ENCODE results near the gene MEI1. TPM values are rescaled to one million over a fixed set of nuclear protein-coding genes. Genes with fewer than 3 reads are reported as not detected.
A peak's percentile ranks its signal among the peaks of the same experiment; 100 is the strongest.

The MEI1 gene
- total and polyA plus RNA-seq, 4 experiments from 2014 or later: 79.2 to 286 (median 118) TPM

DNA sequence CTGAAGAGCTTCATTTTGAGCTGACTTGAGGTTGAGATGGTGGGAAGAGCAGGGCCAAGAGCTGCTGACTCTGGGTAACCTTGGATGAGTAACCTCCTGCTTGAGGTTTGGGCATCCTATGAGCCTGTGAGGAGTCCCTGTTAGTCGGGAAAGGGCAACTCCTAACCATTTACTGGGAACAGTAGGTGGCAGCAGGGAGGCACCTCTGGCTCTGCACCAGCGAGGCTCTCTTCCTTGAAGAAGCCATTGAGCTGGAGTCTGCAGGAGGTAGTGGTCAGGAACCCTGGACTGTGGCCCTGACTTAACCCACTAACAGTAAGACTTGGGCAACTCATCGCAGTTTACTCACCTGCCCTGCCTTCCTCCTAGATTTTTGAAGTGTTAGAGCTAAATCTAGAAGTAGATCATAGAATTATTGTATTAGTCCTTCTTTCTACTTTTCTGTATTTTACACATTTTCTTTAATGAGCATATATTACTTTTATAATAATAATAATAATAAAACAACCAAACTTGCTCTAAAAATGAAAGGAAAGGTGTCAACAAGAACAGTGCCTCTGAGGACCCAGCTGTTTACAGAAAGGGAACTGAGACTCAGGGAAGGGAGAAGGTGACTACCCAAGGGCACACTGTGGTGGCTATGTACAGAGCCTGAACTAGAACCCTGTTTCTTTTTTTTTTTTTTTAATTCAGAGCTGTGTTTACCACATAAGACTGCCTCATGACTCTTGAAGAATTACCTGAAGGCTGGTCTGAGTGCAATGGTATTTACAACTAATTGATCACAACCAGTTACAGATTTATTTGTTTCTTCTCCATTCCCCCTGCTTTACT is 47.5 kb downstream of the MEI1 start:
- H3K9me3 ChIP-seq (ENCODE audit: control insufficient read depth in 1 of 2, low read length in 2 of 2): no peaks in the 10 kb centered on the region
- no peaks in the 10 kb centered on the region for H3K36me3 ChIP-seq (ENCODE audit: insufficient read depth, low read length)
- ChIA-PET CTCF (ENCODE audit: partially characterized antibody) (interaction anchor here (0.6 to 5.1 kb wide), 47 partner anchors 9 to 709 kb away, joined by 3 to 91 read pairs (median 5); partner anchors contain the start of genes CCDC134, CENPM and MEI1), POLR2A (ENCODE audit: partially characterized antibody) (interaction anchor here (0.8 to 3.6 kb wide), 10 partner anchors 8 to 210 kb away, joined by 3 to 31 read pairs (median 6); partner anchors contain the start of genes CCDC134, CENPM and TNFRSF13C)
- H3K4me1 Mint-ChIP-seq: peaks cover 0 to 5% (median 1%) of the 10 kb centered on the region in 4 donors
- no peaks in the 10 kb centered on the region for H3K27me3 ChIP-seq (ENCODE audit: insufficient read depth, low read length)
- H3K4me3 ChIP-seq (ENCODE audit: low read length in 2 of 2): no peak overlapping the region
- H3K27ac Mint-ChIP-seq: peak overlapping the region in 1 of 7 donors; percentile 2
- DNase-seq: peak; percentile 48 to 66 (median 51)
- no peaks in the 10 kb centered on the region for H3K9me3 Mint-ChIP-seq
- H3K27ac ChIP-seq (ENCODE audit: low read depth, low read length): no peak overlapping the region
- H3K27me3 Mint-ChIP-seq: peaks cover 0 to 2% of the 10 kb centered on the region in 2 donors
- no peaks in the 10 kb centered on the region for H3K4me1 ChIP-seq (ENCODE audit: insufficient read depth, low read length)
- intact Hi-C loops (cut with micrococcal nuclease): loop anchor here (1.0 kb wide), 4 partner anchors 35 to 195 kb away; partner anchors contain the start of gene CCDC134
- no peak overlapping the region for H3K4me3 Mint-ChIP-seq
- H3K36me3 Mint-ChIP-seq: no peaks in the 10 kb centered on the region

- H3K9me3 Mint-ChIP-seq: no peaks in the 10 kb centered on the region
- H3K36me3 Mint-ChIP-seq: no peaks in the 10 kb centered on the region
- H3K4me3 Mint-ChIP-seq: peak overlapping the region in 1 of 8 donors; percentile 43
- H3K27me3 Mint-ChIP-seq: peaks cover 0 to 2% of the 10 kb centered on the region in 2 donors
- ChIA-PET POLR2A (ENCODE audit: partially characterized antibody) (interaction anchor here (2.1 kb wide), 1 partner anchor 48 kb away, joined by 7 read pairs; the partner anchor contains the start of gene CCDC134), CTCF (ENCODE audit: partially characterized antibody) (interaction anchor here (1.2 kb wide), 1 partner anchor 189 kb away, joined by 3 read pairs; no protein-coding TSS in a partner anchor)
- H3K4me1 ChIP-seq (ENCODE audit: insufficient read depth, low read length): no peaks in the 10 kb centered on the region
- H3K4me1 Mint-ChIP-seq: no peaks in the 10 kb centered on the region
- peak overlapping the region in 1 of 7 donors; percentile 7 for H3K27ac Mint-ChIP-seq
- no peaks in the 10 kb centered on the region for H3K36me3 ChIP-seq (ENCODE audit: insufficient read depth, low read length)
- intact Hi-C loops (cut with micrococcal nuclease): no loop called here
- no peak for DNase-seq
- H3K4me3 ChIP-seq (ENCODE audit: low read length in 2 of 2): no peak overlapping the region
- H3K9me3 ChIP-seq (ENCODE audit: control insufficient read depth in 1 of 2, low read length in 2 of 2): no peaks in the 10 kb centered on the region
- no peaks in the 10 kb centered on the region for H3K27me3 ChIP-seq (ENCODE audit: insufficient read depth, low read length)
- H3K27ac ChIP-seq (ENCODE audit: low read depth, low read length): no peak overlapping the region
These were observed 53.0 kb downstream of the MEI1 start for GRCh38 chr22:41752011-41752970.

- POLR2A ChIA-PET (ENCODE audit: partially characterized antibody): no interaction called here
- H3K4me3 Mint-ChIP-seq: no peak overlapping the region
- no peak overlapping the region for H3K27ac Mint-ChIP-seq
- H3K9me3 Mint-ChIP-seq: no peaks in the 10 kb centered on the region
- CTCF ChIA-PET (ENCODE audit: partially characterized antibody): interaction anchor here (1.2 kb wide), 1 partner anchor 57 kb away, joined by 3 read pairs; no protein-coding TSS in a partner anchor
- Histone ChIP-seq H3K4me1 (ENCODE audit: insufficient read depth, low read length) (no peaks in the 10 kb centered on the region), H3K9me3 (ENCODE audit: control insufficient read depth in 1 of 2, low read length in 2 of 2) (no peaks in the 10 kb centered on the region), H3K27ac (ENCODE audit: low read depth, low read length) (no peak overlapping the region), H3K4me3 (ENCODE audit: low read length in 2 of 2) (no peak overlapping the region), H3K36me3 (ENCODE audit: insufficient read depth, low read length) (no peaks in the 10 kb centered on the region), H3K27me3 (ENCODE audit: insufficient read depth, low read length) (no peaks in the 10 kb centered on the region)
- no peak for DNase-seq
- H3K4me1 Mint-ChIP-seq: no peaks in the 10 kb centered on the region
- intact Hi-C loops (cut with micrococcal nuclease): no loop called here
- H3K36me3 Mint-ChIP-seq: no peaks in the 10 kb centered on the region
- peaks cover 0 to 2% of the 10 kb centered on the region in 2 donors for H3K27me3 Mint-ChIP-seq
These were observed 54.7 kb downstream of the MEI1 start for GRCh38 chr22:41753984-41754383.

DNA sequence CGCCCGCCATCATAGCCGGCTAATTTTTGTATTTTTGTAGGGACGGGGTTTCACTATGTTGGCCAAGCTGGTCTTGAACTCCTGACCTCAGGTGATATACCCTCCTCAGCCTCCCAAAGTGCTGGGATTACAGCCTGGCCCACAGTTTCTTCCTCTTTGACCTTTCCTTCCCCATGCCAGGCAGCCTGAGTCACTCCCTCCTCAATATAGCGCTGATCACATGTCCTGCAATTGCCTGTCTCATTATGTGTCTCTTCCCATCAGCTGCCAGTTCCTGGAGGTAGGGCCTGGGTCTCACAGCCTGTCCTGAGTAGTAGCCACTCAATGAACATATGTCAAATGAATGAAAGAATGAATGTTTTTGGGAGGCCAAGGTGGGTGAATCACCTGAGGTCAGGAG is 58.2 kb downstream of the MEI1 start:
- H3K27me3 Mint-ChIP-seq: no peaks in the 10 kb centered on the region
- no peaks in the 10 kb centered on the region for H3K36me3 ChIP-seq (ENCODE audit: insufficient read depth, low read length)
- H3K4me1 Mint-ChIP-seq: no peaks in the 10 kb centered on the region
- H3K4me1 ChIP-seq (ENCODE audit: insufficient read depth, low read length): no peaks in the 10 kb centered on the region
- no peak overlapping the region for H3K4me3 Mint-ChIP-seq
- no peak overlapping the region for H3K4me3 ChIP-seq (ENCODE audit: low read length in 2 of 2)
- ChIA-PET POLR2A (ENCODE audit: partially characterized antibody) (interaction anchor here (0.8 kb wide), 1 partner anchor 33 kb away, joined by 3 read pairs; no protein-coding TSS in a partner anchor), CTCF (ENCODE audit: partially characterized antibody) (no interaction called here)
- DNase-seq: no peak
- intact Hi-C loops (cut with micrococcal nuclease): no loop called here
- H3K9me3 Mint-ChIP-seq: no peaks in the 10 kb centered on the region
- no peak overlapping the region for H3K27ac ChIP-seq (ENCODE audit: low read depth, low read length)
- H3K27ac Mint-ChIP-seq: peak overlapping the region in 2 of 7 donors; percentile 48 to 79
- no peaks in the 10 kb centered on the region for H3K9me3 ChIP-seq (ENCODE audit: control insufficient read depth in 1 of 2, low read length in 2 of 2)
- H3K27me3 ChIP-seq (ENCODE audit: insufficient read depth, low read length): no peaks in the 10 kb centered on the region
- H3K36me3 Mint-ChIP-seq: no peaks in the 10 kb centered on the region

- POLR2A ChIA-PET (ENCODE audit: partially characterized antibody): interaction anchor here (0.8 kb wide), 1 partner anchor 32 kb away, joined by 3 read pairs; no protein-coding TSS in a partner anchor
- H3K27me3 Mint-ChIP-seq: no peaks in the 10 kb centered on the region
These were observed 58.9 kb downstream of the MEI1 start for GRCh38 chr22:41758231-41758630.

DNA sequence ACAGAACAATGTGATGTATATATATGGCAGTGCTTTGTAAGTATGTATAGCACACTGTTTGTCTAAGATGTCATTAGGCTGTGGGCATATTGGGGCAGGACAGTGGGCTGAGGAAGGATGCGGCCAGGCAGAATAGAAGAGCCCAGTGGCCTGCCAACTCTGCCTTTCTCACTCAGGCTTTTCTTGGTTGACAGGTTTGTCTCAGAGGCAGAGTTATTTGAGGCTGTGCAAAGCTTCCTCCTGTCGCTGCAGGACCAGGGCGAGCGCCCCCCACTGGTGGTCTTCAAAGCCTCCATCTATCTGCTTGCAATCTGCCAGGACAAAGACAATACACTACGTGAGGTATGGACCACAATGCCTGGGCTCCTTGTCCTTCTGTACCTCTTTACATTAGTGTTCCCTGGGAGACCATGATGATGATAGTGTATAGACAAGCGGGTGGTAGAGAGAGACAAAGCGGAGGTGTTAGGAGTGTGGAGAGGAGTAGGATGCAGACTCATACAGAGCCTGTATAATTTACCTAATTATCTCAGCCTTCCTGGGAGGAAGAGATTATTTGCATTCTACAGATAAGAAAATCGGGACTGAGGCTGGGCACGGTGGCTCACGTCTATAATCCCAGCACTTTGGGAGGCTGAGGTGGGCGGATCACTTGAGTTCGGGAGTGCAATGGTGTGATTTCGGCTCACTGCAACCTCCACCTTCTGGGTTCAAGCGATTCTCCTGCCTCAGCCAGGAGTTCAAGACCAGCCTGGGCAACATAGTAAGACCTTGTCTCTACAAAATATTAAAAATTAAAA is 63.9 kb downstream of the MEI1 start:
- POLR2A ChIA-PET (ENCODE audit: partially characterized antibody): interaction anchor here (0.7 kb wide), 1 partner anchor 99 kb away, joined by 3 read pairs; no protein-coding TSS in a partner anchor
- Mint-ChIP-seq H3K4me1 (no peaks in the 10 kb centered on the region), H3K27ac (no peak overlapping the region), H3K4me3 (no peak overlapping the region), H3K9me3 (no peaks in the 10 kb centered on the region), H3K27me3 (no peaks in the 10 kb centered on the region), H3K36me3 (no peaks in the 10 kb centered on the region)
- H3K27ac ChIP-seq (ENCODE audit: low read depth, low read length): no peak overlapping the region
- peak in 3 of 5 donors; percentile 9 to 27 (median 19) for DNase-seq
- intact Hi-C loops (cut with micrococcal nuclease): no loop called here
- H3K36me3 ChIP-seq (ENCODE audit: insufficient read depth, low read length): no peaks in the 10 kb centered on the region
- H3K9me3 ChIP-seq (ENCODE audit: control insufficient read depth in 1 of 2, low read length in 2 of 2): no peaks in the 10 kb centered on the region
- H3K4me3 ChIP-seq (ENCODE audit: low read length in 2 of 2): no peak overlapping the region
- CTCF ChIA-PET (ENCODE audit: partially characterized antibody): interaction anchor here (0.9 to 1.0 kb wide), 2 partner anchors 16 to 18 kb away, joined by 3 read pairs; no protein-coding TSS in a partner anchor
- no peaks in the 10 kb centered on the region for H3K27me3 ChIP-seq (ENCODE audit: insufficient read depth, low read length)
- no peaks in the 10 kb centered on the region for H3K4me1 ChIP-seq (ENCODE audit: insufficient read depth, low read length)

More at GRCh38 chr22:41758231-41758630, 58.9 kb downstream of the MEI1 start:
- no peaks in the 10 kb centered on the region for H3K4me1 Mint-ChIP-seq
- H3K9me3 ChIP-seq (ENCODE audit: control insufficient read depth in 1 of 2, low read length in 2 of 2): no peaks in the 10 kb centered on the region
- no peaks in the 10 kb centered on the region for H3K36me3 ChIP-seq (ENCODE audit: insufficient read depth, low read length)
- H3K27ac Mint-ChIP-seq: peak overlapping the region in 1 of 7 donors; percentile 78
- H3K27ac ChIP-seq (ENCODE audit: low read depth, low read length): no peak overlapping the region
- intact Hi-C loops (cut with micrococcal nuclease): no loop called here
- H3K4me1 ChIP-seq (ENCODE audit: insufficient read depth, low read length): no peaks in the 10 kb centered on the region
- H3K27me3 ChIP-seq (ENCODE audit: insufficient read depth, low read length): no peaks in the 10 kb centered on the region
- H3K9me3 Mint-ChIP-seq: no peaks in the 10 kb centered on the region
- no peak for DNase-seq
- no peak overlapping the region for H3K4me3 ChIP-seq (ENCODE audit: low read length in 2 of 2)
- no peak overlapping the region for H3K4me3 Mint-ChIP-seq
- no peaks in the 10 kb centered on the region for H3K36me3 Mint-ChIP-seq
- CTCF ChIA-PET (ENCODE audit: partially characterized antibody): no interaction called here
